ENCODE data around the gene RPH3AL.

DNA sequence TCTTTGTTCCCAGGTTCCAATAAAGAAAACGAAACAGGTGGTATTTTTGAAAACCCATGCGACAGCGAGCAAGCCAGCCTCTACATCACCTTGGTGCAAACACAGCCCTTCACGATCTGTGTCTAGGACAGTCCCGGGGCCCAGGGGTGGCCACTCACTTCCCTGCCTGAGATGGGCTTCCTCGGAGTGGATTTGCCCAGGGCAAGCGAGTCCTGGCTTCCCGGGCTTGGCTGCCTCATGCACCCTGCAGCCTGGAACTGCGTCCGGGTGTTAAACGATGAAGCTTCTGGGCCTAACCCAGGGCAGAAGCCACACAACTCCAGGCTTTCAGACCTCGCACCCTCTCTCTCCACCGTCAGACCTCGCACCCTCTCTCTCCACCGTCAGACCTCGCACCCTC is 66.0 kb downstream of the RPH3AL start:
- no peak for TF ChIP-seq POLR2A (IDR thresholded peaks at IDR 0.05)
- TF ChIP-seq, protein P1, sequence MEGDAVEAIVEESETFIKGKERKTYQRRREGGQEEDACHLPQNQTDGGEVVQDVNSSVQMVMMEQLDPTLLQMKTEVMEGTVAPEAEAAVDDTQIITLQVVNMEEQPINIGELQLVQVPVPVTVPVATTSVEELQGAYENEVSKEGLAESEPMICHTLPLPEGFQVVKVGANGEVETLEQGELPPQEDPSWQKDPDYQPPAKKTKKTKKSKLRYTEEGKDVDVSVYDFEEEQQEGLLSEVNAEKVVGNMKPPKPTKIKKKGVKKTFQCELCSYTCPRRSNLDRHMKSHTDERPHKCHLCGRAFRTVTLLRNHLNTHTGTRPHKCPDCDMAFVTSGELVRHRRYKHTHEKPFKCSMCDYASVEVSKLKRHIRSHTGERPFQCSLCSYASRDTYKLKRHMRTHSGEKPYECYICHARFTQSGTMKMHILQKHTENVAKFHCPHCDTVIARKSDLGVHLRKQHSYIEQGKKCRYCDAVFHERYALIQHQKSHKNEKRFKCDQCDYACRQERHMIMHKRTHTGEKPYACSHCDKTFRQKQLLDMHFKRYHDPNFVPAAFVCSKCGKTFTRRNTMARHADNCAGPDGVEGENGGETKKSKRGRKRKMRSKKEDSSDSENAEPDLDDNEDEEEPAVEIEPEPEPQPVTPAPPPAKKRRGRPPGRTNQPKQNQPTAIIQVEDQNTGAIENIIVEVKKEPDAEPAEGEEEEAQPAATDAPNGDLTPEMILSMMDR (IDR thresholded peaks at IDR 0.05) = no peak

All from Peyer's patch (tissue), 4 donors.